Adipocyte (in vitro differentiated cells): Measurements from ENCODE around the gene WDR64.
A peak's percentile ranks its signal among the peaks of the same experiment; 100 is the strongest.

ENCODE experiments used
- DNase-seq: peaks from one replicate; pipeline ENCODE4 v3.0.0-alpha.2; 2015; ENCODE audit warnings: low read depth
- H3K27me3 ChIP-seq: replicated peaks from 2 replicates; pipeline ENCODE4 v1.7.0; 2013; ENCODE audit warnings: mild to moderate bottlenecking, low read length, moderate library complexity; ENCODE audit not compliant: control insufficient read depth, insufficient read depth
- H3K36me3 ChIP-seq: 2 replicates; pipeline ENCODE4 v1.7.0; 2013; ENCODE audit warnings: low read length, mild to moderate bottlenecking, moderate library complexity; ENCODE audit not compliant: control insufficient read depth, insufficient read depth, severe bottlenecking
- H3K4me1 ChIP-seq: 2 replicates; pipeline ENCODE4 v1.7.0; 2013; ENCODE audit warnings: mild to moderate bottlenecking, low read length, moderate library complexity; ENCODE audit not compliant: control insufficient read depth, insufficient read depth
- H3K4me3 ChIP-seq: 2 replicates; pipeline ENCODE4 v1.7.0; 2013; ENCODE audit warnings: mild to moderate bottlenecking, low read length, moderate library complexity
- H3K9ac ChIP-seq: 2 replicates; pipeline ENCODE4 v1.7.0; 2013; ENCODE audit warnings: mild to moderate bottlenecking, low read length, moderate library complexity
- H3K9me3 ChIP-seq: 2 replicates; pipeline ENCODE4 v1.7.0; 2013; ENCODE audit warnings: mild to moderate bottlenecking, low read length, moderate library complexity; ENCODE audit not compliant: control insufficient read depth

Gene WDR64

GRCh38 chr1:241706967-241707366 is 54.9 kb downstream of the WDR64 start:
- no peaks in the 10 kb centered on the region for H3K27me3 ChIP-seq
- no peaks in the 10 kb centered on the region for H3K36me3 ChIP-seq
- H3K9me3 ChIP-seq: no peaks in the 10 kb centered on the region
- peaks cover 30% of the 10 kb centered on the region for H3K4me1 ChIP-seq
- H3K9ac ChIP-seq: no peak overlapping the region
- H3K4me3 ChIP-seq: no peak overlapping the region
- DNase-seq: peak; percentile 66

GRCh38 chr1:241707442-241707841 is 55.4 kb downstream of the WDR64 start:
- Histone ChIP-seq H3K36me3 (no peaks in the 10 kb centered on the region), H3K4me1 (peaks cover 25% of the 10 kb centered on the region), H3K9ac (no peak overlapping the region), H3K9me3 (no peaks in the 10 kb centered on the region), H3K27me3 (no peaks in the 10 kb centered on the region), H3K4me3 (no peak overlapping the region)
- DNase-seq: no peak

- no peak for DNase-seq
- no peaks in the 10 kb centered on the region for H3K36me3 ChIP-seq
Measured at GRCh38 chr1:241711326-241711725, 59.2 kb downstream of the WDR64 start.

GRCh38 chr1:241713316-241713715 is 61.2 kb downstream of the WDR64 start:
- DNase-seq: no peak
- Histone ChIP-seq H3K27me3 (no peaks in the 10 kb centered on the region), H3K9me3 (no peaks in the 10 kb centered on the region), H3K4me3 (no peak overlapping the region), H3K4me1 (peaks cover 7% of the 10 kb centered on the region), H3K36me3 (no peaks in the 10 kb centered on the region), H3K9ac (no peak overlapping the region)

More at GRCh38 chr1:241711326-241711725, 59.2 kb downstream of the WDR64 start:
- H3K4me3 ChIP-seq: no peak overlapping the region
- no peak overlapping the region for H3K9ac ChIP-seq
- peaks cover 22% of the 10 kb centered on the region for H3K4me1 ChIP-seq
- no peaks in the 10 kb centered on the region for H3K27me3 ChIP-seq
- H3K9me3 ChIP-seq: no peaks in the 10 kb centered on the region

GRCh38 chr1:241714321-241715218 is 62.5 kb downstream of the WDR64 start:
- Histone ChIP-seq H3K4me3 (no peak overlapping the region), H3K9ac (no peak overlapping the region), H3K9me3 (no peaks in the 10 kb centered on the region), H3K36me3 (no peaks in the 10 kb centered on the region), H3K27me3 (no peaks in the 10 kb centered on the region), H3K4me1 (peaks cover 7% of the 10 kb centered on the region)
- no peak for DNase-seq

GRCh38 chr1:241715435-241715834 is 63.4 kb downstream of the WDR64 start:
- Histone ChIP-seq H3K4me3 (no peak overlapping the region), H3K9ac (no peak overlapping the region), H3K9me3 (no peaks in the 10 kb centered on the region), H3K4me1 (peaks cover 7% of the 10 kb centered on the region), H3K36me3 (no peaks in the 10 kb centered on the region), H3K27me3 (no peaks in the 10 kb centered on the region)
- DNase-seq: no peak

GRCh38 chr1:241715956-241716355 is 63.9 kb downstream of the WDR64 start:
- DNase-seq: peak; percentile 25
- Histone ChIP-seq H3K9ac (no peak overlapping the region), H3K36me3 (no peaks in the 10 kb centered on the region), H3K4me1 (peaks cover 7% of the 10 kb centered on the region), H3K27me3 (no peaks in the 10 kb centered on the region), H3K9me3 (no peaks in the 10 kb centered on the region), H3K4me3 (no peak overlapping the region)

GRCh38 chr1:241716915-241717656 is 65.0 kb downstream of the WDR64 start:
- Histone ChIP-seq H3K27me3 (no peaks in the 10 kb centered on the region), H3K9me3 (no peaks in the 10 kb centered on the region), H3K36me3 (no peaks in the 10 kb centered on the region), H3K9ac (no peak overlapping the region), H3K4me3 (no peak overlapping the region), H3K4me1 (peaks cover 7% of the 10 kb centered on the region)
- DNase-seq: peak; percentile 11

GRCh38 chr1:241717975-241718374 is 65.9 kb downstream of the WDR64 start:
- Histone ChIP-seq H3K4me3 (no peak overlapping the region), H3K36me3 (no peaks in the 10 kb centered on the region), H3K9ac (no peak overlapping the region), H3K27me3 (no peaks in the 10 kb centered on the region), H3K9me3 (no peaks in the 10 kb centered on the region), H3K4me1 (peaks cover 7% of the 10 kb centered on the region)
- DNase-seq: no peak

- Histone ChIP-seq H3K4me1 (peaks cover 3% of the 10 kb centered on the region), H3K4me3 (no peak overlapping the region), H3K9me3 (no peaks in the 10 kb centered on the region), H3K36me3 (no peaks in the 10 kb centered on the region), H3K27me3 (no peaks in the 10 kb centered on the region), H3K9ac (no peak overlapping the region)
- no peak for DNase-seq
Measured at GRCh38 chr1:241721011-241721410, 68.9 kb downstream of the WDR64 start.

- H3K9me3 ChIP-seq: no peaks in the 10 kb centered on the region
- no peaks in the 10 kb centered on the region for H3K27me3 ChIP-seq
- no peak overlapping the region for H3K4me3 ChIP-seq
- DNase-seq: no peak
- H3K9ac ChIP-seq: no peak overlapping the region
- H3K4me1 ChIP-seq: no peaks in the 10 kb centered on the region
- no peaks in the 10 kb centered on the region for H3K36me3 ChIP-seq
Measured at GRCh38 chr1:241722947-241723346, 70.9 kb downstream of the WDR64 start.
